Midbrain (tissue), 1 donor: ENCODE results near the gene DSE.

Experiments used
- DNase-seq: peaks from one replicate; lab custom pipeline; 2025; lab: John Stamatoyannopoulos, UW

The DSE gene

GRCh38 chr6:116411284-116411623 is 40.5 kb downstream of the DSE start:
- DNase-seq, result peak; percentile 11

- no peak for DNase-seq
Measured at GRCh38 chr6:116412270-116412669, 41.5 kb downstream of the DSE start.

GRCh38 chr6:116413357-116413756 is 42.6 kb downstream of the DSE start:
- DNase-seq, result no peak

GRCh38 chr6:116417661-116418060 is 46.9 kb downstream of the DSE start:
- DNase-seq, result no peak

- no peak for DNase-seq
Measured at GRCh38 chr6:116419069-116419786, 48.5 kb downstream of the DSE start.

GRCh38 chr6:116420341-116420740 is 49.6 kb downstream of the DSE start:
- DNase-seq, result no peak

GRCh38 chr6:116422238-116422637 is 51.5 kb downstream of the DSE start:
- DNase-seq, result no peak

GRCh38 chr6:116424001-116424400 is 53.3 kb downstream of the DSE start:
- no peak for DNase-seq

- DNase-seq, result no peak
Measured at GRCh38 chr6:116426551-116426950, 55.8 kb downstream of the DSE start.

- no peak for DNase-seq
Measured at GRCh38 chr6:116429111-116429510, 58.4 kb downstream of the DSE start.

GRCh38 chr6:116430860-116431259 is 60.1 kb downstream of the DSE start:
- no peak for DNase-seq

GRCh38 chr6:116431964-116432595 is 61.3 kb downstream of the DSE start:
- DNase-seq, result no peak

GRCh38 chr6:116433206-116433712 is 62.5 kb downstream of the DSE start:
- no peak for DNase-seq

GRCh38 chr6:116434056-116434725 is 63.4 kb downstream of the DSE start:
- no peak for DNase-seq

- no peak for DNase-seq
Measured at GRCh38 chr6:116436586-116436985, 65.8 kb downstream of the DSE start.

- DNase-seq, result no peak
Measured at GRCh38 chr6:116437656-116438055, 66.9 kb downstream of the DSE start.

- no peak for DNase-seq
Measured at GRCh38 chr6:116438590-116439448, 68.1 kb downstream of the DSE start.

- no peak for DNase-seq
Measured at GRCh38 chr6:116439522-116440051, 68.8 kb downstream of the DSE start.

- DNase-seq, result no peak
Measured at GRCh38 chr6:116443105-116443504, 72.4 kb downstream of the DSE start.

- no peak for DNase-seq
Measured at GRCh38 chr6:116444092-116444491, 73.3 kb downstream of the DSE start.

GRCh38 chr6:116444575-116444974 is 73.8 kb downstream of the DSE start:
- DNase-seq, result no peak

GRCh38 chr6:116445102-116445501 is 74.4 kb downstream of the DSE start:
- no peak for DNase-seq
